SHP77 treated with DMSO at 0.1 percent for 48 hours (cell line): ENCODE data around the gene PRR4.

Experiments
- DNase-seq: peaks from one replicate; lab custom pipeline; 2025; lab: John Stamatoyannopoulos, UW

PRR4 gene

GRCh38 chr12:10849425-10849878 lies at the start of gene PRR4:
Gene PRR4 (minus strand): TSS chr12:10849475. CDS start chr12:10849437, 38 bp downstream.
- DNase-seq, result no peak

DNA sequence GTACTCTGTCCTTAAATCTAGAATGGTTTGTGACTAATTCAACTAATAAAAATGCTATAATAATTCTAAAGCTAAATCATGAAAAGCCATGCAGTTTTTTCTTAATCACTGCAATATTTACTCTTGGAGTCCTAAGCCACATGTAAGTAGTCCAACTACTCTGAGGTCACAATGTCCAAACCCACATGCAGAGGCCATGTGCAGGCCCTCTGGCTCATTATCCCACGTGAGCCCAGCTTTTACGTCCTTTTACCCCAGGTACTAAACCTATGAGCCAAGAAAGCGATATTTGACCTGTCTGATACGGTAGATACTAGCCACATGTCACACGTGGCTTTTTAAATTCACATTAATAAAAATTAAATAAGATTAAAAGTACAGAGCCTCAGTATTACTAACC lies 47.6 kb upstream of the PRR4 start:
- DNase-seq, result no peak

- DNase-seq, result no peak
Observed at GRCh38 chr12:10891937-10892336, 42.7 kb upstream of the PRR4 start.

- no peak for DNase-seq
Observed at GRCh38 chr12:10889226-10889625, 40.0 kb upstream of the PRR4 start.

GRCh38 chr12:10884086-10884725 lies 34.9 kb upstream of the PRR4 start, which contains the start of gene PRH1:
Gene PRH1 (minus strand): TSS chr12:10884255. CDS start chr12:10884217, 38 bp downstream.
- DNase-seq, result no peak

GRCh38 chr12:10873378-10873777 lies 24.1 kb upstream of the PRR4 start:
- no peak for DNase-seq

DNA sequence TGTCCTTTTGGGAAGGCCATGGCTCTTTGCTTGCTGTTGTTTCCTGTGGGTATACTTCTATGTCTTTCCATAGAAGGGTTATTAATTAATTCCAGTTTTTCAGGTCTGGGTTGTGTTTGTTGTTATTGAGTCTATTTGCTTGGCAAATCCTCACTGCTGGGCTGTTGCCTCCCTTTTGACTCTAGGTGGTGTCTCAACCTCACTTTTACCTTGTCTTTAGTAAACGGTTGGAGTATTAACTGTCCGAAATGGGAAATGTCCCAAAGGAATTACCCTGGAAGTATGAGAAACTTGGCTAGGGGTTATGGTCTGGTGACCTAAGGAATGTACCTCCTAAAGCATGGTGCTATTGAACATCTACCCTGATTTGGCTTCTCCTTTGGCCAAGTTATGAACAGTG lies 18.1 kb upstream of the PRR4 start:
- no peak for DNase-seq

- no peak for DNase-seq
Observed at GRCh38 chr12:10863512-10864218, 14.4 kb upstream of the PRR4 start.

DNA sequence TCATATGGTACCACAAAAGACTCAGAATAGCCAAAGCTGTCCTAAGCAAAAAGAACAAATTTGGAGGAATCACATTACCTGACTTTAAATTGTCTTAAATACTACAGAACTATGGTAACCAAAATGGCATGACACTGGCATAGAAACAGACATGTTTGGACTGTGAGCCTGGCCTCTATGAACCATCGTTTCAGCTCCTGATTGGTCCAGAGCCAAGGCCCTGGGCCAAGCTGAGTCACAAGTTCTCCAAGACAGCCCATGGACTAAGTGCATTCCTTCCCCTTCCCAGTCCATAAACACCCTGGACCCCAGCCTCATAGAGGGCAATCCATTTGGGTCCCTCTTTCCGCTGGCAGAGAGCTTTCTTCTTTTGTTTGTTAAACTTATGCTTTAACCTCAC lies 12.1 kb upstream of the PRR4 start:
- no peak for DNase-seq

DNA sequence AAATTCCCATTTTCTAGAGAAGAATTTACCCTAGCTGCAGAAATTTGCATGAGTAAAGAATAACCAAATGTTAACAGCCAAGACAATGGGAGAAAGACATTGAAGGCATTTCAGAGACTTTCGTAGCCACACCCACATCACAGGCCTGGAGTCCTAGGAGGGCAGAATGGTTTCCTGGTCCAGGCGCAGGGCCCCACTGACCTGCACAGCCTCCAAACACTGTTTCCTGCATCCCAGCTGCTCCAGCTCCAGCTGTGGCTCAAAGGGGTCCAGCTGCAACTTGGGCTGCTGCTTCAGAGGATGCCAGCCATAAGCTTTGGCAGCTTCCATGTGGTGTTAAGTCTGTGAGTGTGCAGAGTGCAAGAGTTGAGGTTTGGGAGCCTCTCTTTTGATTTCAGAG lies 6.5 kb upstream of the PRR4 start:
- no peak for DNase-seq

GRCh38 chr12:10853776-10854175 lies 4.5 kb upstream of the PRR4 start:
- DNase-seq, result no peak

GRCh38 chr12:10851243-10851858 lies 2.1 kb upstream of the PRR4 start:
- no peak for DNase-seq

GRCh38 chr12:10847744-10848143 lies 1.5 kb downstream of the PRR4 start:
- DNase-seq, result no peak

DNA sequence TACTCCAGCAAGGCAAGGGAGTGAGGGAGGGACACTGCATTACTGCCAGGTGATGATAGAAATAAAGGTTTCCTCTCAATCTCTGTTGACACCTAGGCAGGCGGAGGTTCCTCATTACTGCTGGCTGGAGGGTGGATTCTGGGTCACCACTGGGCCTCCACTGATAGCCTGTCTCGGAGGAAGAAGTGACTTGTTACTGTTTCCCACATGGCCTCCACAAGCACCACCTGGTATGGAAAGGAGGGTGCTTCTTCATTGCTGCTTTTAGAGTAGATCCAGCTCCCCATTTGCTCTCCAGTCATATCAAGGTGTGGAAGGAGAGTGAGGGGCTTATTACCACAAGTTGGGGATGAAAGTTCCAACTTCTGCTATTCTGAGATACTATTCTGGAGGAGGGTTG lies 6.4 kb downstream of the PRR4 start:
- DNase-seq, result no peak

DNA sequence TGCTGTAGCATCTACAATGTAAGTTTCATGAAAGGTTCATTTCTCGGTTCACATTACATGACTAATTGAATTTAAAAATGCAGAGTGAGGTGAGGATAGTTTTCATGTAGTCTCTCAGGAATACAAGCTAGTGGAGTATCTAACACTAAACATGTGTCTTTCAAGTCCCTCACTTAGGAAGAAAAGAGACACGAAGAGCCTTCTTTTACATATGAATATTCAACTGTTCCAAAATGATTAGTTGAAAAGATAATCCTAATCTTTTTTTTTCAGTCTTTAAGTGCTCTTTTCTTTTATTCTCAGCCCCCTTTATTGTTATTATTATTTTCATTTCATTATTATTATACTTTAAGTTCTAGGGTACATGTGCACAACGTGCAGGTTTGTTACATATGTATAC lies 10.8 kb downstream of the PRR4 start:
- no peak for DNase-seq

DNA sequence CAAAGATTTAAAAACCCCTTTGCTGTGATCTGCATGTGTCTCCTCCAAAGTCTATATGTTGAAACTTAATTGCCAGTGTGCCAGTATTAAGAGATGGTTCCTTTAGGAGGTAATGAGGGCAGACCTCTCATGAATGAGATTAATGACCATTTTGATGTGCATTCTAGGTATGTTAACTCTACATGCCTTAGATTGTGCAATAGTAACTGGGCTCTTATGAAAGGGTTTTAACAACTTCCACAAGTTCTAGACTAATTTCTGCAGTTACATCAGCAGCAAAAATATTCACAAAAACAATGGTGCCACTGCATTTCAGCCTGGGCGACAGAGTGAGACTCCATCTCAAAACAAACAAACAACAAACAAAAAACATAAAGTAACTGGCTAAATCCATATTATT lies 19.3 kb downstream of the PRR4 start:
- DNase-seq, result no peak

GRCh38 chr12:10826258-10826657 lies 23.0 kb downstream of the PRR4 start, which contains the start of gene TAS2R10:
Gene TAS2R10 (minus strand): TSS chr12:10826358. CDS start chr12:10826269, 89 bp downstream.
- no peak for DNase-seq

DNA sequence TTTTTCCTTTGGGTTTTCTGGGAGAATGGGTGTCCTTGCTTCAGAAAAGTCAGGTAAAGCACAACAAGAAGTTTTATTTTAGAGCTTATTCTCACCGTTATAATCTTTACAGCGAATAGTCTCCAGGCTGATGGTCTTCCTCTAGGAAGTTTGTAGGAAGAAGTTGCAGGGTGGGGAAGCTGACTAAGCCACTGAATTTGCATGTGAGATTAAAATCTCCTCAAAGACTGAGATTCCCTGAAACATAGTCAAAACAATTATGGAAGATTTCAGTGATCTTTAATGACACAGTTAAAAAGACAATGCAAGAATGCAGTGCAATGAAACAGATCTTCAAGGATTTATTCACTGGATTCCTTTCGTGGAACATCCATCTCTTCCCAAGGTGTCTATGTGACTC lies 24.3 kb downstream of the PRR4 start:
- DNase-seq, result no peak

DNA sequence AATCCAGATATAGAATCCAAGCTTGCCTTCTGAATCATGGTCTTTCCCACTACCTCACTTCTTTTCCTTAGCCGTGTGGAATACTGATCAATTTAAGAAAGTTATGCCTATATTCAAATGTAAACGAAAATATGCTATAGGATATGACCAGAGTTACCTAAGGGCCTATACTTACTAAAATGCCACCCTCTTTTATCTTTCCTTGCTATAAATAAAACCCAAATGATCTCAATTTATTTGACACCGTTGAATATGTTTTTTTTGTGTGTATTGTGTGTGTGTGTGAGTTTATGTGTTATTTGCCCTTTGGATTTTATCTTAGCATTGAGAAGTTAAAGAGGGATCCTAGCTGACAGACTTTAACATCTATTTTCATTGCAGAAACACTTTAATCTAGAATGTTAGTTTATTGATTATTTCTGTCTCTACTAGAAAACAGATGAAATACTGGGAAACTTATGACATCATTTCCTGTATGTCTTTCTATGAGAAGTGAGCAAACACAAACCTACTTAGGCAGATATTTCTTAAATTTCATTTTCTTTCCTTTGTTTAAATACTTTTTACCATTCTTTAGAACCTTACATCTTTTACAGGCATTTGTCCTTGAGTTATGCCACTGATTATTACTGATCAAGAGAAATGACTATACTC lies 37.3 kb downstream of the PRR4 start:
- no peak for DNase-seq

GRCh38 chr12:10810068-10810467 lies 39.2 kb downstream of the PRR4 start, which contains the start of gene TAS2R9:
Gene TAS2R9 (minus strand): TSS chr12:10810168. CDS start chr12:10810075, 93 bp downstream.
- DNase-seq, result no peak

DNA sequence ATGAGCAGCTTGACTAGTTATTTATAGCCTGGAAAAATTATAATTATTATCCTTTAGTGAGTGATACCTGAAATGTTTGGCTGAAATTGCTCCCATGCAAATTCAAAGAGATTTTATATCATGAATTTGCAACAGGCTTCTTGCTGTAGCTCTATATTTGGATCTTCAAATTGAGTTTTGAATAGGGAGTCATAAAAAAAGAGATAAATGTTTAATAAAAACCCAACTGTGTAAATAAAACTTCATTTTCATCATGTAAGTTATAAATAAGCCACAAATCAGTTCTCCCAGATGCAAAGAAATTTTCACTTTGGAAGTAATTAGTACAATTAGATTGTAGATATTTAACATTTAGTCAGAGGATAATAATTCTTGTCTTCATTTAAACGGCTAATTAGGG lies 42.1 kb downstream of the PRR4 start, which contains the start of gene TAS2R8:
Gene TAS2R8, minus strand, starts transcription at position 101 of the 400 bp plus-strand sequence. CDS start 306 bp downstream, outside the sequence.
- DNase-seq, result no peak

GRCh38 chr12:10802587-10802986 lies 46.7 kb downstream of the PRR4 start, which contains the start of gene TAS2R7:
Gene TAS2R7 (minus strand): TSS chr12:10802627. CDS start chr12:10802570, 57 bp downstream.
- DNase-seq, result no peak
